Keratinocyte (primary cell): ENCODE data around the gene VPS18. TPM values are rescaled to one million over a fixed set of nuclear protein-coding genes. Genes with fewer than 3 reads are reported as not detected.

Source experiments
- DNase-seq: peaks from one replicate; pipeline ENCODE4 v3.0.0-alpha.2; 2011; ENCODE audit warnings: low read depth, missing footprints, low spot score
- FAIRE-seq: peaks from 2 replicates; lab custom pipeline; 2011; peaks lifted over from hg19 to GRCh38; lab: Jason Lieb, UNC
- H2AFZ ChIP-seq: 2 replicates; pipeline ENCODE4 v1.6.0; 2012; ENCODE audit warnings: low read length, control low read depth, inconsistent platforms; ENCODE audit not compliant: control insufficient read depth
- H3K27ac ChIP-seq: 2 replicates; pipeline ENCODE4 v1.5.1; 2011; ENCODE audit warnings: low read length; ENCODE audit not compliant: control insufficient read depth, insufficient read depth
- H3K27me3 ChIP-seq: 3 replicates; pipeline ENCODE4 v1.6.0; 2011; ENCODE audit warnings: low read length; ENCODE audit not compliant: control insufficient read depth, insufficient read depth; ENCODE audit errors: extremely low read depth
- H3K36me3 ChIP-seq, 2 experiments: 2 replicates in 1 of 2; 3 replicates in 1 of 2; pipeline ENCODE4 v1.5.1; 2011; ENCODE audit warnings: low read length in 2 of 2, mild to moderate bottlenecking in 1 of 2; ENCODE audit not compliant: control insufficient read depth in 2 of 2, insufficient read depth in 2 of 2; ENCODE audit errors: extremely low read depth in 1 of 2
- H3K4me1 ChIP-seq: 3 replicates; pipeline ENCODE4 v1.5.1; 2011; ENCODE audit warnings: low read length; ENCODE audit not compliant: control insufficient read depth, insufficient read depth; ENCODE audit errors: extremely low read depth
- H3K4me2 ChIP-seq: 3 replicates; pipeline ENCODE4 v1.6.0; 2011; ENCODE audit warnings: low read depth, low read length; ENCODE audit not compliant: control insufficient read depth, insufficient read depth; ENCODE audit errors: extremely low read depth
- H3K4me3 ChIP-seq, 3 experiments: fragments of 200-600 bp in 1 of 3; sonication (generic) in 1 of 3; 2 replicates in 2 of 3; 3 replicates in 1 of 3; pipeline ENCODE4 v1.5.1; 2011 to 2016; ENCODE audit warnings: low read length in 3 of 3, mild to moderate bottlenecking in 3 of 3, control low read depth in 2 of 3, inconsistent platforms in 1 of 3, low read depth in 1 of 3, mixed read lengths in 1 of 3, mixed run types in 1 of 3, moderate library complexity in 1 of 3; ENCODE audit not compliant: control insufficient read depth in 2 of 3, insufficient read depth in 2 of 3; ENCODE audit errors: extremely low read depth in 1 of 3
- H3K79me2 ChIP-seq: 2 replicates; pipeline ENCODE4 v1.6.0; 2012; ENCODE audit warnings: low read length; ENCODE audit not compliant: control insufficient read depth, insufficient read depth
- H3K9ac ChIP-seq: 3 replicates; pipeline ENCODE4 v1.6.0; 2011; ENCODE audit warnings: low read length; ENCODE audit not compliant: control insufficient read depth, insufficient read depth; ENCODE audit errors: extremely low read depth
- H3K9me1 ChIP-seq: 3 replicates; pipeline ENCODE4 v1.6.0; 2011; ENCODE audit warnings: low read length; ENCODE audit not compliant: control insufficient read depth, insufficient read depth; ENCODE audit errors: extremely low read depth
- H3K9me3 ChIP-seq: 2 replicates; pipeline ENCODE4 v1.5.1; 2012; ENCODE audit warnings: low read depth, low read length; ENCODE audit not compliant: control insufficient read depth
- H4K20me1 ChIP-seq: 3 replicates; pipeline ENCODE4 v1.6.0; 2011; ENCODE audit warnings: low read length; ENCODE audit not compliant: control insufficient read depth, insufficient read depth; ENCODE audit errors: extremely low read depth
- CTCF ChIP-seq, 3 experiments: IDR thresholded peaks in 1 of 3; conservative IDR thresholded peaks in 1 of 3; optimal IDR thresholded peaks in 1 of 3; 2 replicates in 2 of 3; 3 replicates in 1 of 3; pipeline versions ENCODE3 to v1.5.1; 2011; ENCODE audit warnings: low read length in 3 of 3, mild to moderate bottlenecking in 3 of 3, moderate library complexity in 2 of 3, control low read depth in 1 of 3, inconsistent platforms in 1 of 3; ENCODE audit not compliant: insufficient read depth in 2 of 3; ENCODE audit errors: extremely low read depth in 1 of 3
- EZH2 ChIP-seq: IDR thresholded peaks from one replicate; pipeline ENCODE4 v1.6.1; 2012; ENCODE audit warnings: inconsistent platforms, mild to moderate bottlenecking, low read length, moderate library complexity
- dilution Hi-C: fragments of 300-500 bp; cut with MboI; formaldehyde crosslinking; loops from one replicate; pipeline ENCODE4 v1.7.0; 2020; ENCODE audit warnings: low sequenced_read_pairs; ENCODE audit not compliant: extremely low pct_ligation_motif_present
- polyA plus RNA-seq, 5 experiments: library from polyadenylated mRNA; depleted of rRNA in 3 of 5; stranded (reverse) in 3 of 5; stranded (forward) in 1 of 5; unstranded in 1 of 5; fragments of >200 nt; gene quantifications; 1 replicate in 1 of 5; 2 replicates in 3 of 5; 3 replicates in 1 of 5; pipeline versions ENCODE4 v1.2.1 to v1.2.3, GENCODE V29; 2011 to 2012; ENCODE audit warnings: missing spikeins in 2 of 5, low read depth in 1 of 5, low replicate concordance in 1 of 5

The VPS18 gene
- polyA plus RNA-seq, 1 donor (not counting 4 experiments of a cell fraction or from before 2014, with no cell fraction given): 11.6 TPM

GRCh38 chr15:40912478-40912877 is 18.2 kb downstream of the VPS18 start:
- H3K27ac ChIP-seq: no peak overlapping the region
- no peak overlapping the region for H2AFZ ChIP-seq
- dilution Hi-C loops: loop anchor here (25.0 kb wide), 1 partner anchor 100 kb away; no protein-coding TSS in a partner anchor
- H4K20me1 ChIP-seq: no peaks in the 10 kb centered on the region
- no peak for DNase-seq
- no peak overlapping the region for H3K4me3 ChIP-seq
- FAIRE-seq: no peak
- H3K27me3 ChIP-seq: peaks cover 3% of the 10 kb centered on the region
- peaks cover under 1% of the 10 kb centered on the region for H3K4me1 ChIP-seq
- H3K9me3 ChIP-seq: no peaks in the 10 kb centered on the region
- H3K36me3 ChIP-seq: no peaks in the 10 kb centered on the region
- H3K9ac ChIP-seq: no peak overlapping the region
- H3K4me2 ChIP-seq: no peak overlapping the region
- H3K79me2 ChIP-seq: no peaks in the 10 kb centered on the region
- TF ChIP-seq CTCF (optimal IDR thresholded peaks at IDR 0.05 in 1 of 3, IDR thresholded peaks at IDR 0.05 in 1 of 3, conservative IDR thresholded peaks at IDR 0.05 in 1 of 3; ENCODE audit: extremely low read depth in 1 of 3, insufficient read depth in 2 of 3, low read length in 3 of 3) (no peak), EZH2 (no peak)
- H3K9me1 ChIP-seq: no peaks in the 10 kb centered on the region

GRCh38 chr15:40914013-40914412 is 19.8 kb downstream of the VPS18 start:
- Histone ChIP-seq H4K20me1 (no peaks in the 10 kb centered on the region), H3K27me3 (peaks cover 11% of the 10 kb centered on the region), H3K9me1 (no peaks in the 10 kb centered on the region), H3K4me1 (no peaks in the 10 kb centered on the region), H3K27ac (no peak overlapping the region), H3K4me2 (no peak overlapping the region), H2AFZ (no peak overlapping the region), H3K9ac (no peak overlapping the region), H3K9me3 (no peaks in the 10 kb centered on the region), H3K36me3 (no peaks in the 10 kb centered on the region), H3K4me3 (no peak overlapping the region), H3K79me2 (no peaks in the 10 kb centered on the region)
- DNase-seq: no peak
- no peak for FAIRE-seq
- dilution Hi-C loops: loop anchor here (25.0 kb wide), 1 partner anchor 98 kb away; no protein-coding TSS in a partner anchor
- TF ChIP-seq EZH2: no peak
- TF ChIP-seq CTCF (optimal IDR thresholded peaks at IDR 0.05 in 1 of 3, IDR thresholded peaks at IDR 0.05 in 1 of 3, conservative IDR thresholded peaks at IDR 0.05 in 1 of 3; ENCODE audit: extremely low read depth in 1 of 3, insufficient read depth in 2 of 3, low read length in 3 of 3): no peak
